ENCODE measurements around the gene RIC8B.

GRCh38 chr12:106740818-106741217, 33.7 kb upstream of the RIC8B start:
- no peak for TF ChIP-seq CTCF (IDR thresholded peaks at IDR 0.05)
- TF ChIP-seq POLR2A (IDR thresholded peaks at IDR 0.05) = no peak
